SU-DHL-6 (cell line): ENCODE measurements around the gene CDK11A.
A peak's percentile ranks its signal among the peaks of the same experiment; 100 is the strongest.
"Not testable (repeated sequence)": the region's sequence is repeated elsewhere in the genome, so short reads cannot be mapped to it uniquely, and the experiment has no call there.

Source experiments
- H2AFZ ChIP-seq: fragments of 200-600 bp; sonication (generic); 2 replicates; pipeline ENCODE4 v1.6.1; 2014; ENCODE audit warnings: low read depth, mild to moderate bottlenecking, moderate library complexity, mixed read lengths, antibody characterized with exemption, low read length; ENCODE audit not compliant: severe bottlenecking
- H3F3A ChIP-seq: fragments of 200-600 bp; shearing (Covaris generic); 2 replicates; pipeline ENCODE4 v1.6.0; 2016; ENCODE audit warnings: antibody characterized with exemption, mild to moderate bottlenecking; ENCODE audit not compliant: insufficient read depth
- H3K27ac ChIP-seq: fragments of 200-600 bp; sonication (generic); 2 replicates; pipeline ENCODE4 v1.5.1; 2016; ENCODE audit warnings: low read depth, mild to moderate bottlenecking, low read length, moderate library complexity, mixed read lengths
- H3K27me3 ChIP-seq: fragments of 200-600 bp; sonication (generic), shearing (Covaris generic); 2 replicates; pipeline ENCODE4 v1.6.0; 2014; ENCODE audit warnings: mild to moderate bottlenecking, low read length
- H3K36me3 ChIP-seq: fragments of 200-600 bp; sonication (generic); 2 replicates; pipeline ENCODE4 v1.6.1; 2014; ENCODE audit warnings: mild to moderate bottlenecking, low read length, mixed read lengths
- H3K4me2 ChIP-seq: fragments of 300-600, 200-600 bp; shearing (Covaris generic), sonication (generic); 2 replicates; pipeline ENCODE4 v1.6.0; 2014; ENCODE audit warnings: low read length, low read depth, mild to moderate bottlenecking; ENCODE audit not compliant: poor library complexity, severe bottlenecking
- H3K4me3 ChIP-seq: fragments of 200-600 bp; sonication (generic); 2 replicates; pipeline ENCODE4 v1.5.1; 2014; ENCODE audit warnings: antibody characterized with exemption, low read length, mild to moderate bottlenecking, mixed read lengths; ENCODE audit not compliant: insufficient read depth, poor library complexity, severe bottlenecking
- H3K79me2 ChIP-seq: fragments of 200-600 bp; sonication (generic); 2 replicates; pipeline ENCODE4 v1.6.1; 2014; ENCODE audit warnings: mild to moderate bottlenecking, low read length, moderate library complexity; ENCODE audit not compliant: insufficient read depth
- H3K9ac ChIP-seq: fragments of 200-600 bp; sonication (generic); 2 replicates; pipeline ENCODE4 v1.7.0; 2014; ENCODE audit warnings: mild to moderate bottlenecking, low read length
- H3K9me2 ChIP-seq: fragments of 200-600 bp; sonication (generic); replicated peaks from 2 replicates; pipeline ENCODE4 v1.6.1; 2014; ENCODE audit warnings: low read length; ENCODE audit not compliant: insufficient read depth
- H3K9me3 ChIP-seq: fragments of 200-600 bp; sonication (generic); 2 replicates; pipeline ENCODE4 v1.6.1; 2014; ENCODE audit warnings: low read length, mixed read lengths; ENCODE audit not compliant: insufficient read depth
- H4K20me1 ChIP-seq: fragments of 200-600 bp; sonication (generic); 2 replicates; pipeline ENCODE4 v1.6.1; 2014; ENCODE audit warnings: low read depth, mild to moderate bottlenecking, antibody characterized with exemption, low read length, moderate library complexity, mixed read lengths
- EZH2phosphoT487 ChIP-seq: fragments of 200-600 bp; sonication (generic), shearing (Covaris generic); conservative IDR thresholded peaks from 2 replicates; pipeline ENCODE4 v1.6.1; 2018; ENCODE audit warnings: mild to moderate bottlenecking, antibody characterized with exemption, low read length, moderate library complexity, mixed read lengths
- TF ChIP-seq, protein P1 (sequence below): fragments of 200-600 bp; sonication (generic); IDR thresholded peaks from one replicate; pipeline ENCODE4 v1.5.1; 2017; ENCODE audit warnings: antibody characterized with exemption, mild to moderate bottlenecking, low read length, moderate library complexity; ENCODE audit not compliant: insufficient read depth, poor library complexity, severe bottlenecking

CDK11A gene

DNA sequence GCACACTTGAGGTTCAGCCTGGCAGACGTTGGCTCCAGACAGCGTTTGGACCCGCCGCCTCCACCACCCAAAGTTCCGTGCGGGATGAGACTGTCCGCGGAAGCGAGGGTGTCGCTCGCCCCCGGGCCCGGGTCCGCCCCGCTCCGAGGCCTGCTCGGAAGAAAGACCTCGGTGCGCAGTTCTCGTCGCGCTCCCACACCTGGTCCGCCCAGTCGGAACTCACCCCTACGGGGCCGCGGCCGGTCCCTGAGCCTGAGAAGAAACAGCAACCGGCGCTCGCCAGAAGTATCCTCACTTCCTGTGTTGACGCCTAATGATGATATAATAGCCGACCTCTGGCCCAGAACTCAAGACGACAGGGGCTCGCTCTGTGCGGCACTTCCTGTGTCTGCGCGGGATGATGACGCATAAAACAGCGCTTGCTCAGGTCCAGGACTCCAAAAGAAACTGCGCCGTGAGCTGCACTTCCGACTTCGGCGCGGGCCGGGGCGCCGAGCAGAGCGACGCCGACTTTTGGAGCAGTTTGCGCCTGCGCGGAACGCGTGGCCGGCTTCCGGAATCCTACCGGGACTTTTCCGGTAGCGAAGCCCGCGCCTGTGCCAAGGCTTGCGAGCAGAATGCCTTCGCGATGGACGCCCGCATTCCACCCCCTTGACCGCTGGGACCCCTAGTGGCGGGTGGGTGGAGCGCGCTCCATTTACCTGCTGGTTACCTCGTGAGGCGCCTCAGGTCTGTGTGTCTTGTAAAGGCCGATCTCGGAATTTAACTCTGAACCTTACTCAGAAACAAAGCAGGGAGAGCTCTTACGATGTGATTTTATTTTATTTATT lies at the start of gene CDK11A:
Gene CDK11A, minus strand, starts transcription at position 323 of the 830 bp plus-strand sequence. CDS start 1,539 bp downstream, outside the sequence.
- not testable (repeated sequence) for H3K9me3 ChIP-seq, H4K20me1 ChIP-seq, H3K36me3 ChIP-seq, H2AFZ ChIP-seq, H3F3A ChIP-seq, H3K9me2 ChIP-seq, H3K27me3 ChIP-seq, H3K79me2 ChIP-seq
- H3K4me3 ChIP-seq, result peak within 1 kb of the TSS; percentile 51
- peak within 1 kb of the TSS; percentile 60 for H3K9ac ChIP-seq
- H3K4me2 ChIP-seq, result peak within 1 kb of the TSS; percentile 39
- H3K27ac ChIP-seq, result peak within 1 kb of the TSS; percentile 65

DNA sequence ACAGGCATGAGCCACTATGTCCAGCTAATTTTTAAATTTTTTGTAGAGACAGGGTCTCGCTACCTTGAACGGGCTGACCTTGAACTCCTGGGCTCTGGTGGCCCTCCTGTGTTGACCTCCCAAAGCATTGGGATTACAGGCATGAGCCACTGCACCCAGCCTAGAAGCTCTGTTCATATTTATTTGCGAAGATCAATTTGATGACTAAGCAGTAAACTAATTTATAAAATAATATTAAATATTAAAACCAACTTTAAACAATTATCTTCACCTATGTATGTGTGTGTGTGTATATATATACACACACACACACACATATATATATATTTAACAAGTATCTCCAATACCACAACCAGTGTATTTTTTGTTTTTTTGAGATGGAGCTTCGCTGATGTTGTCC lies 49.7 kb upstream of the CDK11A start:
- no peak overlapping the region for H3K9ac ChIP-seq
- H3K9me2 ChIP-seq, result no peaks in the 10 kb centered on the region
- peaks cover 7% of the 10 kb centered on the region; the same call in 1 of the 2 replicates for H3K36me3 ChIP-seq
- H3K4me3 ChIP-seq, result no peak overlapping the region
- no peaks in the 10 kb centered on the region for H3K9me3 ChIP-seq
- peaks cover 93% of the 10 kb centered on the region for H3K79me2 ChIP-seq
- no peak overlapping the region for H3K27ac ChIP-seq
- no peaks in the 10 kb centered on the region for H3K27me3 ChIP-seq
- H2AFZ ChIP-seq, result no peak overlapping the region
- TF ChIP-seq EZH2phosphoT487, result no peak
- TF ChIP-seq, protein P1, sequence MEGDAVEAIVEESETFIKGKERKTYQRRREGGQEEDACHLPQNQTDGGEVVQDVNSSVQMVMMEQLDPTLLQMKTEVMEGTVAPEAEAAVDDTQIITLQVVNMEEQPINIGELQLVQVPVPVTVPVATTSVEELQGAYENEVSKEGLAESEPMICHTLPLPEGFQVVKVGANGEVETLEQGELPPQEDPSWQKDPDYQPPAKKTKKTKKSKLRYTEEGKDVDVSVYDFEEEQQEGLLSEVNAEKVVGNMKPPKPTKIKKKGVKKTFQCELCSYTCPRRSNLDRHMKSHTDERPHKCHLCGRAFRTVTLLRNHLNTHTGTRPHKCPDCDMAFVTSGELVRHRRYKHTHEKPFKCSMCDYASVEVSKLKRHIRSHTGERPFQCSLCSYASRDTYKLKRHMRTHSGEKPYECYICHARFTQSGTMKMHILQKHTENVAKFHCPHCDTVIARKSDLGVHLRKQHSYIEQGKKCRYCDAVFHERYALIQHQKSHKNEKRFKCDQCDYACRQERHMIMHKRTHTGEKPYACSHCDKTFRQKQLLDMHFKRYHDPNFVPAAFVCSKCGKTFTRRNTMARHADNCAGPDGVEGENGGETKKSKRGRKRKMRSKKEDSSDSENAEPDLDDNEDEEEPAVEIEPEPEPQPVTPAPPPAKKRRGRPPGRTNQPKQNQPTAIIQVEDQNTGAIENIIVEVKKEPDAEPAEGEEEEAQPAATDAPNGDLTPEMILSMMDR, result no peak
- peaks cover 10% of the 10 kb centered on the region; the same call in 1 of the 2 replicates for H4K20me1 ChIP-seq
- no peak overlapping the region for H3K4me2 ChIP-seq
- H3F3A ChIP-seq, result peaks cover 20% of the 10 kb centered on the region

DNA sequence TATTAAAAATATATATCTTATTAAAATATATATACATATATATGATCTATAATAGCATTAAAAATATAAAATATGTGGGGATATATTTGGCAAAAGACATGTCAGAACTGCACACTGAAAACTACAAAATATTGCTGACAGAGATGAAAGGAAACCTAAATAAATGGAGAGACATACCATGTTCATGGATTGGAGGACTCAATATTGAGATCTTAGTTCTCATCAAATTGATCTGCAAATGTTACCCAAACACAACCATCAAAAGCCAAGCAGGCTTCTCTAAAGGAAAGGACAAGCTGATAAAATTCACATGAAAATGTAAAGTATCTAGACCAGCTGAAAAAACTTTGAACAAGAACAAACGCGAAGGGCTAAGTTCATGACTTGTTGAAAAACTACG lies 46.9 kb upstream of the CDK11A start:
- peaks cover 12% of the 10 kb centered on the region; the same call in 1 of the 2 replicates for H3K36me3 ChIP-seq
- H3K79me2 ChIP-seq, result peaks cover 100% of the 10 kb centered on the region
- H3K27me3 ChIP-seq, result no peaks in the 10 kb centered on the region
- H3K27ac ChIP-seq, result no peak overlapping the region
- H3K9ac ChIP-seq, result no peak overlapping the region
- no peaks in the 10 kb centered on the region for H3K9me2 ChIP-seq
- peaks cover 10% of the 10 kb centered on the region for H3F3A ChIP-seq
- H3K9me3 ChIP-seq, result no peaks in the 10 kb centered on the region
- H3K4me2 ChIP-seq, result no peak overlapping the region
- H3K4me3 ChIP-seq, result no peak overlapping the region
- peaks cover 14% of the 10 kb centered on the region; the same call in 1 of the 2 replicates for H4K20me1 ChIP-seq
- TF ChIP-seq, protein P1, result no peak
- TF ChIP-seq EZH2phosphoT487, result no peak
- no peak overlapping the region for H2AFZ ChIP-seq

DNA sequence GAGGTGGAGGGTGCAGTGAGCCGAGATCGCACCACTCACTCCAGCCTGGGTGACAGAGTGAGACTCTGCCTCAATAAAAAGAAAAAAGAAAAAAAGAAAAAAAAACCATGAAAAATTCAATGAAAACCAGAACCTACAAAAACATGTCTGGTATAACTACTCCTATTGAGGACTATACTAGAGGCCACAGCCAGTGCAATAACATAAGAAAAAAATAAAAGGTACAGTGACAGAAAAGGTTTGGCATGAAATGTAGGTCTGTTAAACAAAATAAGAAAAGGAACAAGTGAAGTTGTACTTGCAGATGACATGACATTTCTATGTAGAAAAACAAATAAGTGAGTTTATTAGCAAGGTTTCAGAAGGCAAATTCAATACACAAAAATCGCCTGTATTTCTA lies 45.9 kb upstream of the CDK11A start:
- peaks cover 100% of the 10 kb centered on the region for H3K79me2 ChIP-seq
- H3F3A ChIP-seq, result 0 out of 2 replicates have a peak, but pooled peaks cover under 1% of the 10 kb centered on the region
- peaks cover 13% of the 10 kb centered on the region; the same call in 1 of the 2 replicates for H3K36me3 ChIP-seq
- no peak overlapping the region for H3K9ac ChIP-seq
- H3K9me3 ChIP-seq, result no peaks in the 10 kb centered on the region
- TF ChIP-seq, protein P1, result no peak
- TF ChIP-seq EZH2phosphoT487, result no peak
- no peak overlapping the region for H3K4me3 ChIP-seq
- no peak overlapping the region for H2AFZ ChIP-seq
- no peaks in the 10 kb centered on the region for H3K9me2 ChIP-seq
- no peaks in the 10 kb centered on the region for H3K27me3 ChIP-seq
- H3K4me2 ChIP-seq, result no peak overlapping the region
- H3K27ac ChIP-seq, result no peak overlapping the region
- peaks cover 11% of the 10 kb centered on the region; the same call in 1 of the 2 replicates for H4K20me1 ChIP-seq
